H1 (cell line): ENCODE measurements around the gene MYO3A. TPM values are rescaled to one million over a fixed set of nuclear protein-coding genes. Genes with fewer than 3 reads are reported as not detected.
"Not testable (repeated sequence)": the region's sequence is repeated elsewhere in the genome, so short reads cannot be mapped to it uniquely, and the experiment has no call there.

ENCODE experiments used
- CTCF ChIA-PET: fragments of 300-600 bp; sonication (Branson Sonifier 250); formaldehyde crosslinking; loops from one replicate; lab custom pipeline; 2021; ENCODE audit not compliant: partially characterized antibody; lab: Charles Lee
- POLR2A ChIA-PET: fragments of 300-600 bp; sonication (Branson Sonifier 250); formaldehyde crosslinking; loops from one replicate; lab custom pipeline; 2021; ENCODE audit warnings: inconsistent platforms; ENCODE audit not compliant: partially characterized antibody; lab: Charles Lee
- DNase-seq, 2 experiments: peaks; one replicate each; pipeline versions ENCODE4 v3.0.0 to v3.0.0-alpha.2; 2010 to 2022; ENCODE audit warnings: low spot score in 2 of 2, low read depth in 1 of 2, mixed read lengths in 1 of 2
- FAIRE-seq: peaks from 2 replicates; lab custom pipeline; 2011; peaks lifted over from hg19 to GRCh38; lab: Jason Lieb, UNC
- H2AFZ ChIP-seq: 2 replicates; pipeline ENCODE4 v1.8.1; 2012; ENCODE audit warnings: low read length, inconsistent platforms
- H2AK5ac ChIP-seq: 2 replicates; pipeline ENCODE4 v1.6.1; 2013; ENCODE audit warnings: low read depth, low read length
- H2BK120ac ChIP-seq: replicated peaks from 2 replicates; pipeline ENCODE3; 2013; ENCODE audit warnings: low read depth, low read length, inconsistent platforms
- H2BK12ac ChIP-seq: 2 replicates; pipeline ENCODE4 v1.6.1; 2013; ENCODE audit warnings: low read depth, low read length
- H2BK15ac ChIP-seq: 2 replicates; pipeline ENCODE4 v1.6.1; 2013; ENCODE audit warnings: low read length
- H2BK20ac ChIP-seq: 2 replicates; pipeline ENCODE4 v1.6.1; 2013; ENCODE audit warnings: low read length
- H2BK5ac ChIP-seq: 2 replicates; pipeline ENCODE4 v1.6.1; 2013; ENCODE audit warnings: low read depth, low read length
- H3K14ac ChIP-seq: 2 replicates; pipeline ENCODE4 v1.6.1; 2013; ENCODE audit warnings: inconsistent platforms; ENCODE audit not compliant: insufficient read length
- H3K18ac ChIP-seq: 2 replicates; pipeline ENCODE4 v1.6.1; 2013; ENCODE audit warnings: low read length; ENCODE audit errors: extremely low read depth
- H3K23ac ChIP-seq: 2 replicates; pipeline ENCODE4 v1.6.1; 2013; ENCODE audit warnings: inconsistent platforms; ENCODE audit not compliant: insufficient read length
- H3K23me2 ChIP-seq: 2 replicates; pipeline ENCODE4 v1.6.1; 2013; ENCODE audit warnings: low read depth, low read length
- H3K27ac ChIP-seq: 2 replicates; pipeline ENCODE4 v1.6.1; 2011; ENCODE audit warnings: low read depth, low read length, inconsistent platforms
- H3K27me3 ChIP-seq, 4 experiments: replicated peaks in 1 of 4; 1 replicate in 1 of 4; 2 replicates in 3 of 4; pipeline versions ENCODE4 v1.6.1 to v1.8.1; 2011 to 2013; ENCODE audit warnings: low read length in 3 of 4, mild to moderate bottlenecking in 3 of 4, inconsistent platforms in 2 of 4, mixed read lengths in 2 of 4, moderate library complexity in 1 of 4; ENCODE audit not compliant: control insufficient read depth in 3 of 4, insufficient read depth in 3 of 4; ENCODE audit errors: extremely low read depth in 1 of 4
- H3K36me3 ChIP-seq, 4 experiments: 2 replicates each; pipeline versions ENCODE4 v1.6.1 to v1.8.1; 2011 to 2013; ENCODE audit warnings: mild to moderate bottlenecking in 4 of 4, low read length in 3 of 4, moderate library complexity in 2 of 4, control low read depth in 1 of 4, inconsistent platforms in 1 of 4; ENCODE audit not compliant: insufficient read depth in 4 of 4, control insufficient read depth in 2 of 4
- H3K4ac ChIP-seq: replicated peaks from 2 replicates; pipeline ENCODE3; 2013; ENCODE audit warnings: low read length, low read depth, mixed read lengths, inconsistent platforms; ENCODE audit not compliant: insufficient read length
- H3K4me1 ChIP-seq, 4 experiments: replicated peaks in 1 of 4; 1 replicate in 1 of 4; 2 replicates in 3 of 4; pipeline versions ENCODE4 v1.6.1 to v1.8.1; 2011 to 2013; ENCODE audit warnings: low read length in 3 of 4, inconsistent platforms in 2 of 4, mixed read lengths in 1 of 4; ENCODE audit not compliant: insufficient read depth in 4 of 4, control insufficient read depth in 3 of 4
- H3K4me2 ChIP-seq, 2 experiments: 2 replicates each; pipeline versions ENCODE4 v1.6.1 to v1.8.1; 2011 to 2013; ENCODE audit warnings: low read depth in 2 of 2, low read length in 2 of 2, control low read depth in 1 of 2, inconsistent platforms in 1 of 2, mild to moderate bottlenecking in 1 of 2; ENCODE audit not compliant: insufficient read depth in 1 of 2
- H3K4me3 ChIP-seq, 4 experiments: fragments of 200-600, 300-600 bp in 1 of 4; sonication (generic), shearing (Covaris generic), sonication (Bioruptor Twin) in 1 of 4; 2 replicates each; pipeline versions ENCODE4 v1.5.1 to v1.8.1; 2011 to 2016; ENCODE audit warnings: low read length in 4 of 4, low read depth in 3 of 4, control low read depth in 2 of 4, inconsistent platforms in 2 of 4, mild to moderate bottlenecking in 2 of 4, mixed read lengths in 1 of 4, moderate library complexity in 1 of 4; ENCODE audit not compliant: insufficient read depth in 2 of 4; ENCODE audit errors: extremely low read depth in 1 of 4
- H3K56ac ChIP-seq: replicated peaks from 2 replicates; pipeline ENCODE3; 2013; ENCODE audit warnings: low read depth, mild to moderate bottlenecking, mixed read lengths, low read length, inconsistent platforms; ENCODE audit not compliant: insufficient read length
- H3K79me1 ChIP-seq: 2 replicates; pipeline ENCODE4 v1.6.1; 2013; ENCODE audit warnings: low read depth, low read length, control low read depth
- H3K79me2 ChIP-seq, 2 experiments: 2 replicates each; pipeline versions ENCODE4 v1.6.1 to v1.8.1; 2012 to 2013; ENCODE audit warnings: low read length in 2 of 2, mild to moderate bottlenecking in 2 of 2, inconsistent platforms in 1 of 2; ENCODE audit not compliant: insufficient read depth in 2 of 2, control insufficient read depth in 1 of 2
- H3K9ac ChIP-seq, 4 experiments: replicated peaks in 1 of 4; 1 replicate in 1 of 4; 2 replicates in 3 of 4; pipeline versions ENCODE4 v1.6.1 to v1.8.1; 2011 to 2013; ENCODE audit warnings: low read depth in 3 of 4, low read length in 3 of 4, control low read depth in 2 of 4, mild to moderate bottlenecking in 2 of 4, moderate library complexity in 2 of 4, inconsistent platforms in 1 of 4; ENCODE audit errors: extremely low read depth in 1 of 4
- H3K9me3 ChIP-seq, 2 experiments: 2 replicates each; pipeline versions ENCODE4 v1.6.1 to v1.8.1; 2012 to 2013; ENCODE audit warnings: mild to moderate bottlenecking in 2 of 2, moderate library complexity in 2 of 2, control low read depth in 1 of 2, inconsistent platforms in 1 of 2, low read depth in 1 of 2, low read length in 1 of 2, mixed read lengths in 1 of 2; ENCODE audit not compliant: insufficient read depth in 2 of 2
- H4K20me1 ChIP-seq, 2 experiments: replicated peaks in 1 of 2; 2 replicates each; pipeline versions ENCODE3 to v1.8.1; 2011 to 2013; ENCODE audit warnings: inconsistent platforms in 2 of 2, low read length in 2 of 2, mild to moderate bottlenecking in 1 of 2; ENCODE audit not compliant: insufficient read depth in 2 of 2, control insufficient read depth in 1 of 2
- H4K5ac ChIP-seq: 2 replicates; pipeline ENCODE4 v1.6.1; 2013; ENCODE audit warnings: low read length, low read depth, mixed read lengths, inconsistent platforms; ENCODE audit not compliant: insufficient read length
- H4K8ac ChIP-seq: 2 replicates; pipeline ENCODE4 v1.8.0; 2013; ENCODE audit warnings: mild to moderate bottlenecking, moderate library complexity, low read length, inconsistent platforms; ENCODE audit not compliant: insufficient read depth; ENCODE audit errors: extremely low read depth
- H4K91ac ChIP-seq: replicated peaks from 2 replicates; pipeline ENCODE3; 2013; ENCODE audit warnings: low read length, mixed read lengths, inconsistent platforms; ENCODE audit not compliant: insufficient read length
- WGBS, 2 experiments: shearing (Covaris generic) in 1 of 2; methylation state at CpG; one replicate each; pipeline versions ENCODE4 v1.1.6 to v1.1.7; 2013 to 2015; ENCODE audit warnings: low lambda C conversion rate in 2 of 2, mixed read lengths in 2 of 2, inconsistent platforms in 1 of 2, low coverage in 1 of 2, missing lambda C conversion rate in 1 of 2; ENCODE audit not compliant: insufficient replicate concordance in 2 of 2, insufficient coverage in 1 of 2, insufficient read length in 1 of 2; ENCODE audit errors: extremely low coverage in 1 of 2, missing lambda C conversion rate in 1 of 2; 5-methylcytosine and 5-hydroxymethylcytosine counted together
- polyA plus RNA-seq, 7 experiments: library from polyadenylated mRNA; depleted of rRNA in 3 of 7; stranded (reverse) in 5 of 7; unstranded in 2 of 7; fragments of >200 nt in 5 of 7; fragments of 200-250 nt in 2 of 7; gene quantifications; 1 replicate in 5 of 7; 2 replicates in 1 of 7; 4 replicates in 1 of 7; pipeline versions ENCODE4 v1.2.1 to v1.2.3, GENCODE V29; 2011 to 2013; ENCODE audit warnings: missing spikeins in 2 of 7, mixed read lengths in 2 of 7
- total RNA-seq: library from RNA; stranded (reverse); fragmentation: NEBNext Ultra II Directional; extraction: Animal tissue kit (Norgen Biotek cat#: 25700); gene quantifications from 2 replicates; pipeline ENCODE4 v1.2.1, GENCODE V29; 2021

The MYO3A gene
- total and polyA plus RNA-seq, 2 of the 8 experiments (the other 6 are each of a cell fraction or from before 2014, with no cell fraction given): 3.9 to 5.3 TPM

- H3K9ac ChIP-seq, H3K14ac ChIP-seq, H3K4me1 ChIP-seq, H3K4ac ChIP-seq, H3K4me3 ChIP-seq, H2AFZ ChIP-seq, H2AK5ac ChIP-seq, H3K79me2 ChIP-seq, H4K8ac ChIP-seq, H3K23me2 ChIP-seq, H2BK20ac ChIP-seq, H2BK5ac ChIP-seq, H3K36me3 ChIP-seq, H3K9me3 ChIP-seq, H4K91ac ChIP-seq, H2BK15ac ChIP-seq, CTCF ChIA-PET, H4K5ac ChIP-seq, H3K27ac ChIP-seq, H3K18ac ChIP-seq, H3K23ac ChIP-seq, H3K27me3 ChIP-seq, H3K79me1 ChIP-seq, H3K56ac ChIP-seq, FAIRE-seq, H4K20me1 ChIP-seq, DNase-seq, H2BK120ac ChIP-seq, H3K4me2 ChIP-seq, H2BK12ac ChIP-seq: not testable (repeated sequence)
- 83% methylated on average over 7 of the region's 7 CpGs; no CpG with 5 or more reads in 1 of the 2 experiments for WGBS, 2 experiments
- POLR2A ChIA-PET: interaction anchor here (0.6 kb wide), 1 partner anchor 85 kb away, joined by 3 read pairs; no protein-coding TSS in a partner anchor
Observed at GRCh38 chr10:26002466-26002865, 68.4 kb downstream of the MYO3A start.
